Osteoblast (primary cell): Measurements from ENCODE around the gene ANGEL1. TPM values are rescaled to one million over a fixed set of nuclear protein-coding genes. Genes with fewer than 3 reads are reported as not detected.

Experiments used
- DNase-seq: peaks from one replicate; pipeline ENCODE4 v3.0.0; 2011; ENCODE audit warnings: low spot score, mixed read lengths; ENCODE audit not compliant: insufficient read length; ENCODE audit errors: missing footprints
- H2AFZ ChIP-seq: 2 replicates; pipeline ENCODE4 v1.6.0; 2011; ENCODE audit warnings: mild to moderate bottlenecking, low read length
- H3K27ac ChIP-seq: 2 replicates; pipeline ENCODE4 v1.5.1; 2011; ENCODE audit warnings: mild to moderate bottlenecking, low read depth, low read length, moderate library complexity
- H3K27me3 ChIP-seq: 2 replicates; pipeline ENCODE4 v1.6.0; 2012; ENCODE audit warnings: mild to moderate bottlenecking, control low read depth, inconsistent platforms, low read length, moderate library complexity; ENCODE audit not compliant: insufficient read depth
- H3K36me3 ChIP-seq: 2 replicates; pipeline ENCODE4 v1.5.1; 2011; ENCODE audit warnings: mild to moderate bottlenecking, low read length, control low read depth, moderate library complexity; ENCODE audit not compliant: insufficient read depth
- H3K4me1 ChIP-seq: 2 replicates; pipeline ENCODE4 v1.5.1; 2011; ENCODE audit warnings: mild to moderate bottlenecking, low read length, control low read depth, moderate library complexity; ENCODE audit not compliant: insufficient read depth
- H3K4me2 ChIP-seq: 2 replicates; pipeline ENCODE4 v1.6.0; 2011; ENCODE audit warnings: mild to moderate bottlenecking, low read length; ENCODE audit not compliant: insufficient read depth
- H3K4me3 ChIP-seq: fragments of 200-600 bp; sonication (generic); 3 replicates; pipeline ENCODE4 v1.5.1; 2012; ENCODE audit warnings: mild to moderate bottlenecking, low read length, inconsistent platforms; ENCODE audit not compliant: insufficient read depth
- H3K79me2 ChIP-seq: 2 replicates; pipeline ENCODE4 v1.6.0; 2012; ENCODE audit warnings: mild to moderate bottlenecking, low read length, control low read depth, inconsistent platforms; ENCODE audit not compliant: insufficient read depth
- H3K9me3 ChIP-seq: 2 replicates; pipeline ENCODE4 v1.5.1; 2011; ENCODE audit warnings: low read depth, low read length, control low read depth
- H4K20me1 ChIP-seq: 2 replicates; pipeline ENCODE4 v1.6.0; 2012; ENCODE audit warnings: mild to moderate bottlenecking, low read length, control low read depth; ENCODE audit not compliant: insufficient read depth
- CTCF ChIP-seq: IDR thresholded peaks from 2 replicates; pipeline ENCODE4 v1.5.1; 2011; ENCODE audit warnings: mild to moderate bottlenecking, low read depth, low read length, moderate library complexity; ENCODE audit errors: extremely low read depth
- total RNA-seq: library from RNA; depleted of rRNA; stranded (reverse); fragments of >200 nt; gene quantifications from 2 replicates; pipeline ENCODE4 v1.2.3, GENCODE V29; 2012

ANGEL1 gene
- total RNA-seq, 1 donor, result 8.3 TPM

DNA sequence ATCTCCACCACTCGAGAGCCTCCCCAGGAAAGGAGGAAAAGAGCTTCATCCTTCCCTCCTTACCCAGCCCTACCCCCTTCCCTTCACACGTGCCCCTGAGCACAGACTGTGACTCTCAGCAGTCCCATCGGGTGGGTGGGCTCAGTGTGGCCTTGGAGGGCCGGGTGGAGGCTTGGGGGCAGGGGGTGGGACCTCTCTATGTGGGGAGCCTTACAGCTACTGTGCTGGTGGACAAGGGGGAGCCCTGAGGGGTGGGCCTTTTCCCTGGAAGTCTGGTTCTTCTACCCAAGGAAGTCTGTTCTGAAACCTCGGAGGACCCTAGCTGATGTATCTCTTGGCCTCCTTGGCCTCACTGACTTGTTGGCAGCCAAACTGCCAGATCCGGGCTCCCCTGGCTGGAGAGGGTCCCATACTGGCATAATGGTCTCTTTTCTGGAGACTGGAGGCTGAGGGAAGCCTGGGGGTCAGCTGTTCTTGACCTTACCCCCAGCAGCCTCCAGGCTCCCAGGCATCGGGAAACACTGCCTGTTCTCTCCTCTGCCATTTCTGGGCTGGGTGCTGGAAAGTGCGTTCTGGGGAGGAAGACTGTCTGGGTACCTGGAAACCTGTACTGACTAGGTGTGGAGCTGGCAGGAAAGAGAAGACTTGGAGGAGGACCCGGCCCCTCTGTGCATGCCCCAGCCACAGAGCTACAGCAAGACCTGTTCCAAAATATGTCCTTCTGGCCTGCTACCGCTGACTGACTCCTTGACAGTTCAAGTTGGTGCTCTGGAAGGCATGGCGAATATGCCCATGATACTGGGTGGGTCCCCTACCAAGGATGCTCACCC, 43.8 kb downstream of the ANGEL1 start:
- Histone ChIP-seq H2AFZ (no peak overlapping the region), H3K4me3 (no peak overlapping the region), H4K20me1 (no peaks in the 10 kb centered on the region), H3K4me2 (no peak overlapping the region), H3K79me2 (no peaks in the 10 kb centered on the region), H3K4me1 (peaks cover 17% of the 10 kb centered on the region), H3K36me3 (no peaks in the 10 kb centered on the region), H3K27me3 (no peaks in the 10 kb centered on the region), H3K27ac (no peak overlapping the region), H3K9me3 (no peaks in the 10 kb centered on the region)
- no peak for TF ChIP-seq CTCF
- DNase-seq, result no peak

- Histone ChIP-seq H3K4me1 (peaks cover 10% of the 10 kb centered on the region), H3K27ac (no peak overlapping the region), H3K79me2 (no peaks in the 10 kb centered on the region), H3K27me3 (no peaks in the 10 kb centered on the region), H3K36me3 (no peaks in the 10 kb centered on the region), H2AFZ (no peak overlapping the region), H3K9me3 (no peaks in the 10 kb centered on the region), H3K4me2 (no peak overlapping the region), H4K20me1 (peaks cover under 1% of the 10 kb centered on the region), H3K4me3 (no peak overlapping the region)
- DNase-seq, result peak; percentile 72
- TF ChIP-seq CTCF, result no peak
Measured at GRCh38 chr14:76767681-76768656, 44.7 kb downstream of the ANGEL1 start.

DNA sequence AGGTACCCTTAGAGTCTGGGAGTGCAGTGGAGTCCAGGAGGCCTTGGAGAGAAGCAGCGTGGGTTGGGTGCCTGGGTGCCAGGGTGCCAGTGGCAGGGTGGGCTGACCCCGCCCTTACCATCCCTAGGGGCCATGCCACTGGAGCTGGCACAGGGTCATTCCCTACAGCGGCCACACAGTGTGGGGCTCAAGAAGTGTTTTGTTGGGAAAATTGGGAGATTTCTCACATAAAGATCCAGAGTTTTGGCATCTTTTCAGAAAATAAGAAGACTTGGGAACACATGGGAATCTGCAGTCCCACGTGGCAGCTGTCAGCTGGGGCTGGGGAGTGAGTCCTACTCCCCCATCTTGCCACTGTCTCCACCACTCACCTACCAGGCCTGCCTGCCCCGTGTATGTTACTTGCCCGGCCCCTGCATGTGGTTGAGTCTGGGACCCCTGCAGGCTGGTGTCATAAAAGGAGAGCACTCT, 47.2 kb downstream of the ANGEL1 start:
- H3K4me3 ChIP-seq, result no peak overlapping the region
- H3K36me3 ChIP-seq, result no peaks in the 10 kb centered on the region
- H3K27ac ChIP-seq, result no peak overlapping the region
- peaks cover 15% of the 10 kb centered on the region for H3K4me1 ChIP-seq
- DNase-seq, result peak; percentile 75
- no peaks in the 10 kb centered on the region for H3K9me3 ChIP-seq
- no peaks in the 10 kb centered on the region for H3K79me2 ChIP-seq
- TF ChIP-seq CTCF, result no peak
- H2AFZ ChIP-seq, result no peak overlapping the region
- no peak overlapping the region for H3K4me2 ChIP-seq
- H3K27me3 ChIP-seq, result no peaks in the 10 kb centered on the region
- H4K20me1 ChIP-seq, result peaks cover 3% of the 10 kb centered on the region
